Measurements from ENCODE around the gene RIN3.

RIN3 gene

DNA sequence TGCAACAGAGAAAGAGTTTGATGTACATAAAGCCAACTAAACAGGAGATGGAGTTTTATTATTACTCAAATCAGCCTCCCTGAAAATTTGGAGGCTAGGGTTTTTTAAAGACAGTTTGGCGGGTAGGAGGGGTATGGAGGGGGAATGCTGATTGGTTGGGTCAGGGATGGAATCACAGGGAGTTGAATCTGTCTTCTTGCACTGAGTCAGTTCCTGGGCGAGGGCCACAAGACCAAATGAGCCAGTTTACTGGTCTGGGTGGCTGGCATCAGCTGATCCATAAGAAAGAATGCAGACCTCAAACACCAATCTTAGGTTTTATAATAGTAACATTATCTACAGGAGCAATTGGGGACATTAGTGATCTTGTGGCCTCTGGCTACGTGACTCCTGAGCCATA, 64.9 kb downstream of the RIN3 start:
- DNase-seq (ENCODE audit: low spot score) = no peak

DNA sequence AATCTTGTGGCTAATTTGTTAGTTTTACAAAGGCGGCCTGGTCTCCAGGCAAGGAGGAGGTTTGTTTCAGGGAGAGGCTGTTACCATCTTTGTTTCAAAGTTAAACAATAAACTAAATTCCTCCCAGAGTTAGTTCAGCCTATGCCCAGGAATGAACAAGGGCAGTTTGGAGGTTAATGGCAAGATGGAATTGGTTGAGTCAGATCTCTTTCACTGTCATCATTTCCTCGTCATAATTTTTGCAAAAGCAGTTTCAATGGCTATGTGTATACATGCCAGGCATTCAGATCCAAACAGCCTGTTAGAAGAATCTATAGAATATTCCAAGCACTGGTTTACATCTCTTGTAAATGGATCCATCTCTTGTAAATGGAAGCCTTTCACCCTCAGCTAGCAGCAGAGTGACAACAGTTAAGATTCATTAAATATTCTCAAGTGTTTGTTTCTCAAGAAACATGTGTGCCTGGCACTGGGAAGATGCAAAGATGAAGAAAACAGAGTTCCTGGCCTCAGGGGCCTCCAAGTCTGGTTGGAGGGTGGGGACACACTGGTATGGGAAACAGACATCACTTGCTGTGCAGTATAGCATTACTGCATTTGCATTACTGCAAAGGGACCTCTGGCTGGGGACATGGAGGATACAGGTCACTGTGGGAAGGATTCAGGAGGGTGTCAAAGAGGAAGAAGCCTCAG, 65.8 kb downstream of the RIN3 start:
- no peak for DNase-seq (ENCODE audit: low spot score)

DNA sequence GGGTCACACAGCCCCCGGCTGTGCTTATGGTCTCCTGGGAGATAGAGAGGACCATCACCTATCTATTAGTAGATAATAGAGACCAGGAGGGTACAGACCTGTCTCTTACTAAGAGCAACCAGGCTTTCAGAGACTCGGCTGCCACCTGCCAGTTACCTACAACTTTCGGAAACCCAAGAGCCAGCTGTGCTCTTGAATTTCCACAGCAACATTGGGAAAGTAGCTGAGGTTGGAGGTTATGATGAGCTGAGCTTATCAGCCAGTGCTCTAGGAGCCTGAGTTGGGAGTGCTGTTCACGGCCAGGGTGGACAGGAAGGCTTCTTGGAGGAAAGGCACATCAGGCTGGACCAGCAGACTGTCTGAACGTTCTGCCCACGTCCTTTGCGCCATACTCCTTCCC, 67.6 kb downstream of the RIN3 start:
- no peak for DNase-seq (ENCODE audit: low spot score)

DNA sequence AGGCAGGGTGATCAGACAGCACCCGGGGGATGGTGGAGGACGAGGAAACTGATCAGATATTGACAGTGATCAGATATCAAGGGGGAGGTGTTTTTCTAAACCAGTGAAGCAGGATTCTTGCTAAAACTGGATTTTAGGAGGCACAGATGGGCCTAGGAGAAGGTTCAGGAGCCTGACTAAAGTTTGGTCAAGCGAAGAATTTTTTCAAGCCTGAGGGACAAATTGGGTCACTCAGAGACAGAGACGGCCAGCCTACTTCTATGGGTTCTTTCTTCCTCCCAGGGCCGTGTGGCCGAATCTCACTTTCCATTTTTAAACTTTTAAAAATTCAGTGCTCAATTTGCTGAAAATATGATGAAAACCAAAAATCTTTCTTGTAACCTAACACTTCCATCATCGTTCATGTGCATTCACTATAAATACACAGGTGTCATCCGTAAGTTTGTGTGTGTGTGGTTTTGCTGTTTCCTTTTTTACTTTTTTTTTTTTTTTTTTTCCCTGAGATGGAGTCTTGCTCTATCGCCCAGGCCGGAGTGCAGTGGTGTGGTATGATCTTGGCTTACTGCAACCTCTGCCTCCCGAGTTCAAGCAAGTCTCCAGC, 68.5 kb downstream of the RIN3 start:
- DNase-seq (ENCODE audit: low spot score) = peak; percentile 12

DNA sequence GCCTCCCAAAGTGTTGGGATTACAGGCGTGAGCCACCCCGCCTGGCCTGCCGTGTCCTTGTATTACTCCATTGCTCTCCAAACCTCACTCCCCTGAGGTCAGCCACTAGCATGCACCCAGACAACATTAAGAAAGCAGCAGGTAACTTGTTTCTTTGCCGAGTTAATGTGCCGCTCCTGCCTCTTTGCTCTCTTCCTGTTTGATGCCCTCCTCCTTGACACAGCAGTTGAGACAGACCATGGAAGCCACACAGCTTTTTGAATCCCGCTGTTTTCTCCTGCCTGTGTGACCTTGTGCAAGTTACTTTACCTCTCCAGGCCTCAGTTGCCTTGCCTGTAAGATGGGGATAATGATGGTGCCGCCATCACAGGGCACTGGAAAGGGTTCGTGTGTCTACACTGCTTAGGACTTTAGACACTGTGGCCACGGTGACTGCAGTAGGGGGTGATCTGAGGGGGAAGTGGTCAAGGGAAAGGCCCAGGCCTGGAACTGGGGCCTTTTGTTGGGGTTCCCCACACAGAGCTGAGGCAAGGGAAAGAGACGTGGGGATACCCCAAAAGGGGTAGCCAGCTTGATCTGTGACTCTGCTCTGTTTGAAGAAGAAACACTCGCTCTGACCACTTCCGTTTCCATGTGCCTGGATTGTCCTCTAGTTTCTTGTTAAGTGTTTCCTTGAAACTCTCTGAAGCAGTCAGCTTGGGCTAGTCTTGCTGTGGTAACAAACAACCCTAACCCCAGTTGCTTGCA, 69.3 kb downstream of the RIN3 start:
- peak; percentile 3 for DNase-seq (ENCODE audit: low spot score)

DNA sequence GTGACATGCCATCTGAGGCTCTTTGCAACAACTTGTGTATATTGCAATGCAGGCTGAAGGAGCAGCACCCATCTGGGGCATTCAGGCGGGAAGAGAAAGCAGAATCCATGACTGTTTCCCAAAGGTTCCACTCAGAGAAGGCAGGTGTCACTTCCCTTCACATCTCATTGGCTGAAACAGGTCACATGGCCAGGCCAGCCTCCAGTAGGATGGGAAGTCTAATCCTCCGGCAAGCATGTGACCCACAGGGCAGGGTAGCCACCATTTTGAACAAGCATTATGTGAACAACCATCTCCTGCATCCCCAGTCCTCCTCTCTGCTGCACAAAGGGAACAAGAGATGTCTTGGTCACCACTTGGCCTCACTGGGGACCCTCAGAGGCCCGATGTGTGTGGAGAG, 70.6 kb downstream of the RIN3 start:
- DNase-seq (ENCODE audit: low spot score) = no peak

DNA sequence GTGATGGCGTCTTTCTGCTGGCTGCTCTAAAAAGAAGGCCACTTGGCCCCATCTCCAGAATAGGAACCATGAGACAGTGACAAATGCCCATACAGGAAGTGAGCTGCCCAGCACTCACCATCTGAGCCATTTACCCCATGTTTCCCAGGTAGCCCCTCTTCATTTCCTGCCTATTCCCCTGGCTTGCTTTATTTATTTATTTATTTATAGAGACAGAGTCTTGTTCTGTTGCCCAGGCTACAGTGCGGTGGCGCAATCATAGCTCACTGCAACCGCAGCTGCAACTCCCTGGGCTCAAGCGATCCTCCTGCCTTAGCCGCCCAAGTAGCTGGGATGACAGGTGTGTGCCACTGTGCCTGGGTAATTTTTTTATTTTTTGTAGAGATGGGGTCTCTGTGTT, 71.2 kb downstream of the RIN3 start:
- no peak for DNase-seq (ENCODE audit: low spot score)

DNA sequence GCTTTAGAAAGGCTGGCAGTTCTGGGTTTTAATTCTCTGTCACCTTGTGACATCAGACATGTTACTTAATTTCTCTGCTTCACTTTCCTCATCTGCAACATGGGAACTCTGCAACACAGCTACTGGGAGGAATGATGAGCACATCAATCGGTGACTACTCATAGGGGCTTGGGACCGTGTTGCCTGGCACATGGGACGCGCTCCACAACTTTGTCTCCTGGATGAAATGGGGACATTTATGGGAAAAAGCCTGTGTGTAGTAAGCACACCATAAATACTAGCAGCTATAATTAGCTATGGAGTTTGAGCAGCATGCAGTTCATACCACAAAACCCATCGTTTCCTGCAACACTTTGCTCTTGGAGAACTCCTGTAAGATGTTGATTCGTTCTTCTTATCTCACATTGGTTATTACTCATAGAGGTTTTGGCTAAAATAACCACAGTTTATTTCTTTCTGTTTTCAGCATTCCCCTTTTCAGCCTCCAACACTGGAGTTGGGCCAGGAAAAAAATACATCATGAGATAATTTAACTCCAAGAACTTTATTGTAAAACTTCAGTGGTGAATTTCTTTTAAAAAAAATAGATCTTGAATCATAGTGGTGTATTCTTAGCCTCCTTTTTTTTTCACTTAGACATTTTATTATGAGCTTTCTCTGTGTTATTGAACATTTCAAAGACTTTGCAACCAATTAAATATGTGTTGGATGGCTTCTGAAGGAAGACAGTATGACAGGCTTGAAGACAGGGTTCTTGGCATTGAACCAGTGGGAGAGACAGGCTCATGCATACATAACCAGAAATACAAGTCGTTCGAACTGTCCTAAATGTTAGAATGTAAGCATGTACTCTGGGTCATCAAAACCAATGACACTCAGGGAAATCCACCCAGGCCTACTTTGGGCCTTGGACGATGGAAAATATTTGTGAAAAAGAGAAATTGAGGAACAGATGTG, 72.7 kb downstream of the RIN3 start:
- peak; percentile 67 for DNase-seq (ENCODE audit: low spot score)

DNA sequence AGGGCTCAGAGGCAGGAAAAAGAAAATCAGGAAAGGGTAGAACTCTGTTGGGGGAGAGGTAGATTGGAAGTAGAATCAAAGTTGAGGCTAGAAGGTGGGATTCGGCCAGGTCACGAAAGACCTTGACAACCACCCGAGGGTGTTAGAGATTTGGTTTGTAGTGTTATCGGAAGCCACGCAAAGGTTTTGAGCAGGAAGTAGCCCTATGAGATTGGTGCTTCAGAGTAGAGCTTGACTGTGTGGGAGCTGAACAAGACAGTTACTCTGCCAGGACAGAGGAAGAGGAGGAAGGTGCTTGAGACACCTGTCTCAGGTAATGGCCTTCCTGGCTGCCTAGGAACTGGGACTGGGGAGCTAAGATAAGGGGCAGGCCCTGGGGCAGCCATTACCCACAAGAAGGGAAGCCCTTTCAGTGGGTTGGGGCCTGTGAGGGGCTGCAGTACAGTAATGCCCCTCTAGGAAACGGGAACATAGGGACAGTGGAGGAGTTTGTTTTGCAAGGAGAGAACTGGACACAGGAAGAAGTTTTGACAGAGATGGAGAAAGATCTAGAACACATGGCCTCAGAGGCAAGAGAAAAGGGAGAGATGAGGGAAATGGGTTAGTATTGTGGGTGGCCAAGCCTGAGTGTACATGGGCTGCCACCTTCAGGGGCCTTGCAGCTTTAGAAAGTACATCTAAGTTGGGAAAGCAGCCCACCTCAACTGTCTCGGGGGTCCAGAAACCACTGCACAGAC, 73.5 kb downstream of the RIN3 start:
- peak; percentile 41 for DNase-seq (ENCODE audit: low spot score)

DNA sequence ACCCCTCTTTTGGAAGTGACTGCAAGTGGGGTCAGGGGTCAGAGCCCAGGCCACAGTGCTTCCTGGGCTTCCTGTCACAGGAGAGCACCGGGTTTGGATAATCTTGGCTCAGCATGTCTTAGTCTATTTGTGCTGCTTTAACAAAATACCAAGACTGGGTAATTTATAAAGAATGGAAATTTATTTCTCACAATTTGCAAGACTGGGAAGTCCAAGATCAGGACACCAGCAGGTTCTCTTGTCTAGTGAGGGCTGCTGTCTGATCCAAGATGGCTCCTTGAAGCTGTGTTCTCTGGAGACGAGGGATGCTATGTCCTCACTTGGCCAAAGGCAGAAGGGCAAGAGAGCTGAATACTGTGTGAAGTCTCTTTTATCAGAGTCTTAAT, 74.1 kb downstream of the RIN3 start:
- no peak for DNase-seq (ENCODE audit: low spot score)

DNA sequence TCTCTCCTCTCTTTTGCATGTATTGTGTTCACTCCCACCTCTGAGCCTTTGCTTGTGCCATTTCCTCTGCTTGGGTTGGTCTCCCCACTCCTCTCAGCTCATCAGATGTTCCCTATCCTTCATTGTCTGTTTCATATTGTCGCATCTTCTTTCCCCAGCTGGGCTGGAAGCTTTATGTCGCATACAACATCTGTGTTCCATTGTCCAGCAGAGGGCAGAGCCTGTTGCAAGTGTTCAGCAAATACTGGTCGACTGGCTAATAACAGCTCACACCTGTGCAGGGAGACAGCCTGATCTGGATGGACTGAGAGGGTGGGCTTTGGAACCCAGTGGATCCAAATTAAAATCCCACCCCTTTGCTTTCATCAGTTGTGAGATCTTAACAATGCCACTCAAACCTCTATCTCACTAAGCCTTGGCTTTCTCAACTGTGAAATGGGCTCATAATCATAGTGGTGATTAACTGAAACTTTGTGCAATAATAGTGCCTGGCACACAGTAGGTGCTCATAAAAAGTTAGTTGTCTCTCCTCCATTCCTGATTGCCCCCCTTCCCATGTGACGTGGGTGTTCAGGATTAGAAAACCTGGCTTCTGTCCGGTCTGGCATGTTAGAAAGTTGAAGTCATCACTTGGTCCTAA, 75.8 kb downstream of the RIN3 start:
- no peak for DNase-seq (ENCODE audit: low spot score)

DNA sequence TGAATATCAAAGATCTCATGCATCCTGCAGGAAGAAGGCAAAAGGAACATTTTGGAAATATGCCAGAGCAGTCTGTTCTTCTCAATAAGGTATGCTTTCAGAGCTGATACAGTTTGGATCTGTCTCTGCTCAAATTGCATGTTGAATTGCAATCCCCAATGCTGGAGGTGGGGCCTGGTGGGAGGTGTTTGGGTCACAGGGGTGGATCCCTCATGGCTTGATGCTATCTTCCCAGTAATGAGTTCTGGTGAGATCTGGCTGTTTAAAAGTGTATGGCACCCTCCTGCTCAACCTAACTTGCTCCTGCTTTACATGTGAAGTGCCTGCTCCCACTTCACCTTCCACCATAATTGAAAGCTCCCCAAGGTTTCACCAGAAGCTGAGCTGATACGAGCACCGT, 76.6 kb downstream of the RIN3 start:
- DNase-seq (ENCODE audit: low spot score) = no peak

DNA sequence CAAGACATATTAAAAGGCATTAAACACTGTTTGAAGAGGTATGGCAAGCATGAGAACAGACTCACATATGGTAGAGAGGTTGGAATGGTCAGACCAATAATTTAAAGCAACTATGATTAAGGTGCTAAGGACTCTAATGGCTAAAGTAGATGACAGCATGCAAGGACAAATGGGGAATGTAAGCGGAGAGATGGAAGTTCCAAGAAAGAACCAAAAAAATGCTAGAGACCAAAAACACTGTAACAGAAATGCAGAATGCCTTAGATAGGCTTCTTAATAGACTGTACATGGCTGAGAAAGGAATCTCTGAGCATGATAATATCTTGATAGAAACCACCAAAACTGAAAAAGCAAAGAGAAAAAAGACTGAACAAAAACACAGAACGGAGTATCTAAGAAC, 77.4 kb downstream of the RIN3 start:
- no peak for DNase-seq (ENCODE audit: low spot score)

DNA sequence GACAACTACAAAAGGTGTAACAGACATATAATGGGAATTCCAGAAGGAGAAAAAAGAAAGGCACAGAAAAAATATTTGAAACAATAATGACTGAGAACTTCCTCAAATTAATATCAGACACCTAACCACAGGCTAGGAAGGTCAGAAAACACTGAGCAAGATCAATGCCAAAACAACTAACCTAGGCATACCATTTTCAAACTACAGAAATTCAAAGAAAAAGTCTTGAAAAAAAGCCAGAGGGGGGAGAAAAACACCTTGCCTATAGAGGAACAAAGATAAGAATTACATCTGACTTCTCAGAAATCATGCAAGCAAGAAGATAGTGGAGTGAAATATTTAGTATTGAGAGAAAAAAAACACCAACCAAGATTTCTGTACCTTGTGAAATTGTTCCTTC, 77.8 kb downstream of the RIN3 start:
- no peak for DNase-seq (ENCODE audit: low spot score)

DNA sequence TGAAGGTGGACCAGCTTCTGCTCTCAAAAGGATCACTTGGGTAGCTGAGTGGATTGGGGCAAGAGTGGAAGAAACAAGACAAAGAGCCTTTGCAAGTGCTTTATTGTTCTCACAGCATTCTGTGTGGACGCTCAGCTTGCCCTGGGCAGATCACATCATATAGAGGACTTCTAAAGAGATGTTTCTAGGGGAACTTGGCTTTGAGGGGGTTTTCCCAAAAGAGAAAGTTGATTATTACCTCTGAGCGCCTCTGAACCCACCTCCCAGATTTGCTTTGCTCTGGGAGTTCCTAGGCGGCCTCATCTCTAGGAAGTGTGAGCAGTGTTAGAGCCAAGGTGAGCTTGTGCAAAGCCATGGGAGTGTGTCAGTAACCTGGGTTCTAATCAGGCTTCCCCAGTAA, 81.7 kb downstream of the RIN3 start:
- DNase-seq (ENCODE audit: low spot score) = no peak

DNA sequence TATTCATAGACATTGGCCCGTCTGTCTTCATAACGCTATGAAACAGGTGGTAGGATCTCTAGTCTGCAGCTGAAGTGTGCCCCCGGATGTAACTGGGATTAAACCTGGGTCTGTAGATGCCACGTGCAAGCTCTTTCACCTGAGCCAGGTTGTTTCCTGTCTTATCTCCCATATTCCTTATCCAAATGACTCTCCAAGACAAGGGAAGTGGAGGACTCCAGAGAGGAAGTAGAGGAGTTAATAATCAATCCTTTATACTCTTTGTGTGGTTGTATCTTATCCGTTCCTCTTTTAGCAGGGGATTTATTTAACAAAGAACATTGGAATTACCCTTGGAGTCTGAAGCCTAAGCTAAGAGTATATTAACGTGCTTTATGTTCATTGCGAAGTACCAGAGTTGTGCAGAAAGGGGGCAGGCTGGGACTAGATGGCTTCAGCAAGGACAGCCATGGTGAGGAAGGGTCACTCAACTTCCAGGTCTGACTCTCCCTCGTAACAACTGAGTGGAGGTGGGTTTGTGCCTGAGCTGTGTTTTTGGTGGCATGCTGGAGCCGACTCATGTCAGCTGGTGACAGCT, 82.8 kb downstream of the RIN3 start:
- no peak for DNase-seq (ENCODE audit: low spot score)

DNA sequence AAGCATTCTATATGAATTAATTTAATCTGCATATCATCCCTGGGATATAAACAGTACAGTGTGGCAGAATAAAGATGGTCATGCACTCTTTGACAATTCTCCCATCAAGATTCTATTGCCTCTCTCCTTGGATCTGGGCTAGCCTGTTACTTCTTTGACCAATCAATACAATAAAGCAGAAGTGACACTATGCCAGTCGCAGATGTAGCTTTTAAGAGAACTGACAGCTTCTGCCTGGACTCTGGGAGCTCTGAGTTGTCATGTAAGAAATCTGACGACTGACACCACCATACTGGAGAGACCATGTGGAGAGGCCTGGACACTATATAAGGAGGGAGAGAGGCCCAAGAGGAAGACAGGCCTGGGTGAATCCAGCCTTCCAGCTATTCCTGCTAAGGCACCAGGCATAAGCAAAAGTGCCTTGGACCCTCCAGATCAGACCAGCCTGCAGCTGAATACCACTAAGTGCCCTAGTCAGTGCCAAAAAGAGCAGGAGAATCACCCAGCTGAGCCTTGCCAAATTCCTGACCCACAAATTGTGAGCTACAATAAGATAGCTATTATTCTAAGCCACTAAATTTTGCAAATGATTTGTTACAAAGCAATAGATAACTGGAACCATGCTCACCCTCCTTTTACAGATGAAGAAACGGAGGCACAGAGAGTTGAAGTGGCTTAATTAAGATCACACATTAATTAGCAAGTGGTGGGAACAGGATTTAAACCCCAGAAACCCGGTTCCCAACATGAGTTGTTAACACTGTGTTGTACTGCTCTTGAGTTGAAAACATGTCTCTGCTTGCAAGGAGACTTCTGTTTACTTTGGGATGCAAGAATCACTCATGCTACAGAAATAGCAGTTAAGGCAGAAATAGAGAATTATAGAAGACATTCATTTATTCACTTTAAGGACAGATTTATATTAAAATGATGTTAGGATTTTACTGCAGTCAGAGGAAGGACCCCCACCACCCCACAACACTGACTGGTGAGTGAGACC, 84.6 kb downstream of the RIN3 start:
- no peak for DNase-seq (ENCODE audit: low spot score)

DNA sequence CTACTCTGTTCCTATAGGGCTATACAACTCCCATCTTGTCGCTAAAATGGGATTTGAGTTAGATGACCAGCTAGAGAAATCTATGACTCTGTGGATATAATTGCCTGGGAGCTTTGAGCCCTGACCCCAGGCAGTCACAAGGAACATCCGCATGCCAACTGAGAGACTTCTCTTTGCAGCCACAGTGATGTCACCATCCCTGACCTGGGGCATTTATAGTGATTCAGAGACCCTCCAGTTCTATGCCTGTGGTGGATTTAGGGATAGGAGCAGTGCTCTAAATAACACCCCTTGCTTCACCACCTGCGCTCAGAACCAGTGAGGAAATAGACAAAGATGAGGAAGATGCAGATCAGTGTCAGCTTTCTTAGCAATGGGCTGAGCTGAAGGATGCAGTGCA, 86.2 kb downstream of the RIN3 start:
- DNase-seq (ENCODE audit: low spot score) = no peak

DNA sequence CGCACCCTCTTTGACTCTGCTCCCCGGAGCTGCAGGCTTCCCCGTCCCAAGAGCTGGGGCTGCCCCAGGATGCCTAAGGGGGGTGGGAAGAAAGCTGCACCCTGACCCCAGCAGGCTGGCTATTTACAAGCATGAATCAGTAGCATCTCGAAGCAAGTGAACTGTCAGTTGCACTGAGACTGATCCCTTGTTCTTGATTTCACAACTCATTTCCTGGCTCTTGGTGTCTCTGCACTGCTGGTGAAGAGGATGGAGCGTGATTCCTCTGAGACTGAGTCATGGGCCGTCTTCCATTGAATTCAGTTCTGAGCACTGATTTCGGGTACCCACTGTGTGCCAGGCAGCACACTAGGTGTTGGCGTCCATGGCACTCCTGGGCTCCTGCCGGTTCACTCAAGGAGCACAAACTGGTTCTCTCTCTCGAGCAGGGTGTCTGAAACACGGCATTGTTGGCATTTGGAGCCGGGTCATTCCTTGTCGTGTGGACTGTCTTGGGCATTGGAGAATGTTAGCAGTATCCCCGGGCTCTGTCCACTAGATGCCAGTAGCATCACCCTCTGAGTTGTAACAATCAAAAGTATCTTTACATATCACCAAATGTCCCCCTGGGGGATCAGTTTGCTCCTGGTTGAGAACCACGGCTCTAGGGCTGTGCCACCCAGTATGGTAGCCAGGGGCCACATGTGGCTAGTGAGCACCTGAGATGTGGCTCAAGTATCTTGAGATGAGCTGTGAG, 86.9 kb downstream of the RIN3 start:
- no peak for DNase-seq (ENCODE audit: low spot score)

All from CD4-positive, alpha-beta T cell treated with Interleukin-6 at 100 ng/mL for 8 hours (primary cell).